Measurements from ENCODE around the gene TBXT. TPM values are rescaled to one million over a fixed set of nuclear protein-coding genes. Genes with fewer than 3 reads are reported as not detected.

The TBXT gene
- total RNA-seq, 1 experiment from 2014 or later = 0.31 TPM

GRCh38 chr6:166195860-166196238 is 28.2 kb upstream of the TBXT start:
- WGBS (ENCODE audit: extremely low coverage, insufficient read length, low lambda C conversion rate) = no CpG with 5 or more reads among the region's 10 CpGs
- peaks cover 65% of the 10 kb centered on the region for H3K27me3 Mint-ChIP-seq (ENCODE audit: low read depth)
- no peak for DNase-seq

More at GRCh38 chr6:166195860-166196238, 28.2 kb upstream of the TBXT start:
- Histone ChIP-seq H3K9ac (ENCODE audit: extremely low read depth, insufficient read length, low read length) (no peak overlapping the region), H2BK5ac (ENCODE audit: insufficient read length, low read length) (no peak overlapping the region), H3K14ac (ENCODE audit: insufficient read depth, low read length) (no peak overlapping the region), H3K4ac (ENCODE audit: low read depth, low read length) (no peak overlapping the region), H2BK15ac (ENCODE audit: low read depth, low read length) (no peak overlapping the region), H2AFZ (ENCODE audit: low read length) (no peak overlapping the region), H4K8ac (replicated peaks; ENCODE audit: insufficient read length, low read depth, low read length) (no peak overlapping the region), H3K23ac (ENCODE audit: insufficient read length, low read depth, low read length) (no peak overlapping the region), H3K18ac (ENCODE audit: insufficient read length, low read depth, low read length) (no peak overlapping the region), H4K20me1 (ENCODE audit: control insufficient read depth, insufficient read depth, insufficient read length) (no peaks in the 10 kb centered on the region), H3K56ac (ENCODE audit: insufficient read length, low read depth, low read length) (no peak overlapping the region), H2BK12ac (ENCODE audit: insufficient read length, low read depth, low read length) (no peak overlapping the region), H3K79me1 (ENCODE audit: insufficient read depth, low read depth, low read length, poor library complexity, severe bottlenecking) (no peaks in the 10 kb centered on the region), H3K27ac (ENCODE audit: insufficient read length, low read depth, low read length) (no peak overlapping the region), H4K5ac (ENCODE audit: insufficient read length, low read depth, low read length) (no peak overlapping the region), H3K9me3 (ENCODE audit: control insufficient read depth, low read depth, low read length) (no peaks in the 10 kb centered on the region), H3K23me2 (ENCODE audit: insufficient read length, low read depth, low read length, poor library complexity, severe bottlenecking) (no peaks in the 10 kb centered on the region), H3K4me2 (ENCODE audit: insufficient read depth, insufficient read length, low read length) (no peak overlapping the region), H3K79me2 (ENCODE audit: insufficient read depth, low read length) (no peaks in the 10 kb centered on the region), H2AK5ac (ENCODE audit: insufficient read length, low read length) (no peak overlapping the region), H3K4me1 (ENCODE audit: insufficient read depth, low read length) (peaks cover 3% of the 10 kb centered on the region; the same call in 1 of the 2 replicates), H4K91ac (ENCODE audit: insufficient read length, low read depth, low read length) (no peak overlapping the region), H2BK120ac (ENCODE audit: low read depth, low read length, poor library complexity, severe bottlenecking) (no peak overlapping the region), H3K27me3 (ENCODE audit: insufficient read depth, low read length) (no peaks in the 10 kb centered on the region; the same call in 1 of the 2 replicates), H2BK20ac (ENCODE audit: low read depth, low read length, poor library complexity, severe bottlenecking) (no peak overlapping the region), H3T11ph (ENCODE audit: low read length) (no peak overlapping the region)
- TF ChIP-seq CTCF (conservative IDR thresholded peaks at IDR 0.05) = no peak
- no peak overlapping the region for H3K4me3 Mint-ChIP-seq
- no peak overlapping the region for H3K27ac Mint-ChIP-seq
- H3K4me1 Mint-ChIP-seq = peaks cover 14 to 21% of the 10 kb centered on the region in 2 experiments
- no peaks in the 10 kb centered on the region for H3K36me3 Mint-ChIP-seq (ENCODE audit: insufficient read depth in 1 of 3, low read depth in 3 of 3)
- H3K9me3 Mint-ChIP-seq = no peaks in the 10 kb centered on the region; a peak in 1 of 5 replicates
